GM13976 (cell line): ENCODE results near the gene SHLD1.

ENCODE experiments used
- DNase-seq: peaks from one replicate; pipeline ENCODE4 v3.0.0; 2012; ENCODE audit warnings: low spot score
- CTCF ChIP-seq: IDR thresholded peaks from 2 replicates; pipeline ENCODE4 v1.5.1; 2012; ENCODE audit warnings: borderline replicate concordance, mild to moderate bottlenecking; ENCODE audit not compliant: insufficient read depth; ENCODE audit errors: extremely low read depth, missing control alignments, control extremely low read depth
- in situ Hi-C: fragments of 300-500 bp; cut with MboI; formaldehyde crosslinking; loops from one replicate; pipeline ENCODE4 v1.12.0; 2022; ENCODE audit warnings: low sequenced_read_pairs, mixed read lengths, inconsistent platforms; ENCODE audit not compliant: unreplicated experiment

SHLD1 gene

GRCh38 chr20:5895626-5896025, 145.4 kb downstream of the SHLD1 start:
- in situ Hi-C loops, result no loop called here
- TF ChIP-seq CTCF, result no peak
- no peak for DNase-seq

- no peak for TF ChIP-seq CTCF
- in situ Hi-C loops, result no loop called here
- no peak for DNase-seq
These were observed 149.2 kb downstream of the SHLD1 start for GRCh38 chr20:5899444-5899843.

- in situ Hi-C loops, result no loop called here
- TF ChIP-seq CTCF, result no peak
- no peak for DNase-seq
These were observed 150.7 kb downstream of the SHLD1 start for GRCh38 chr20:5900908-5901307.

- TF ChIP-seq CTCF, result no peak
- DNase-seq, result no peak
- in situ Hi-C loops, result no loop called here
These were observed 158.8 kb downstream of the SHLD1 start for GRCh38 chr20:5908981-5909380.

GRCh38 chr20:5910186-5910585, 160.0 kb downstream of the SHLD1 start:
- no peak for TF ChIP-seq CTCF
- DNase-seq, result no peak
- in situ Hi-C loops, result no loop called here

- no peak for DNase-seq
- no peak for TF ChIP-seq CTCF
- in situ Hi-C loops, result no loop called here
These were observed 163.0 kb downstream of the SHLD1 start for GRCh38 chr20:5913166-5913565.
